ENCODE results near the gene GMPS.

The GMPS gene

GRCh38 chr3:155908086-155908485 is 37.6 kb downstream of the GMPS start:
- Histone ChIP-seq H3K27ac (ENCODE audit: low read depth, low read length) (no peak overlapping the region), H3K4me1 (ENCODE audit: control insufficient read depth, insufficient read depth, low read length) (no peaks in the 10 kb centered on the region), H3K9ac (ENCODE audit: low read depth, low read length) (no peak overlapping the region), H3K36me3 (ENCODE audit: control insufficient read depth, insufficient read depth, low read length) (peaks cover 93% of the 10 kb centered on the region), H3K27me3 (ENCODE audit: control insufficient read depth, insufficient read depth, low read length) (no peaks in the 10 kb centered on the region), H3K9me3 (ENCODE audit: control insufficient read depth, insufficient read depth, low read length) (no peaks in the 10 kb centered on the region), H3K4me3 (ENCODE audit: low read depth, low read length) (no peak overlapping the region)

- no peak overlapping the region for H3K27ac ChIP-seq (ENCODE audit: low read depth, low read length)
- peaks cover 89% of the 10 kb centered on the region for H3K36me3 ChIP-seq (ENCODE audit: control insufficient read depth, insufficient read depth, low read length)
Observed at GRCh38 chr3:155908605-155909004, 38.2 kb downstream of the GMPS start.

GRCh38 chr3:155912090-155912489 is 41.6 kb downstream of the GMPS start:
- H3K4me1 ChIP-seq (ENCODE audit: control insufficient read depth, insufficient read depth, low read length) = no peaks in the 10 kb centered on the region
- H3K27ac ChIP-seq (ENCODE audit: low read depth, low read length) = no peak overlapping the region
- H3K9ac ChIP-seq (ENCODE audit: low read depth, low read length) = no peak overlapping the region
- H3K36me3 ChIP-seq (ENCODE audit: control insufficient read depth, insufficient read depth, low read length) = peaks cover 86% of the 10 kb centered on the region
- H3K4me3 ChIP-seq (ENCODE audit: low read depth, low read length) = no peak overlapping the region
- no peaks in the 10 kb centered on the region for H3K27me3 ChIP-seq (ENCODE audit: control insufficient read depth, insufficient read depth, low read length)
- H3K9me3 ChIP-seq (ENCODE audit: control insufficient read depth, insufficient read depth, low read length) = no peaks in the 10 kb centered on the region

More at GRCh38 chr3:155908605-155909004, 38.2 kb downstream of the GMPS start:
- H3K27me3 ChIP-seq (ENCODE audit: control insufficient read depth, insufficient read depth, low read length) = no peaks in the 10 kb centered on the region
- H3K4me1 ChIP-seq (ENCODE audit: control insufficient read depth, insufficient read depth, low read length) = no peaks in the 10 kb centered on the region
- H3K9me3 ChIP-seq (ENCODE audit: control insufficient read depth, insufficient read depth, low read length) = no peaks in the 10 kb centered on the region
- H3K4me3 ChIP-seq (ENCODE audit: low read depth, low read length) = no peak overlapping the region
- no peak overlapping the region for H3K9ac ChIP-seq (ENCODE audit: low read depth, low read length)

GRCh38 chr3:155912579-155913190 is 42.2 kb downstream of the GMPS start:
- H3K4me1 ChIP-seq (ENCODE audit: control insufficient read depth, insufficient read depth, low read length) = no peaks in the 10 kb centered on the region
- peaks cover 86% of the 10 kb centered on the region for H3K36me3 ChIP-seq (ENCODE audit: control insufficient read depth, insufficient read depth, low read length)
- H3K9me3 ChIP-seq (ENCODE audit: control insufficient read depth, insufficient read depth, low read length) = no peaks in the 10 kb centered on the region
- no peaks in the 10 kb centered on the region for H3K27me3 ChIP-seq (ENCODE audit: control insufficient read depth, insufficient read depth, low read length)
- no peak overlapping the region for H3K4me3 ChIP-seq (ENCODE audit: low read depth, low read length)
- H3K27ac ChIP-seq (ENCODE audit: low read depth, low read length) = no peak overlapping the region
- no peak overlapping the region for H3K9ac ChIP-seq (ENCODE audit: low read depth, low read length)

DNA sequence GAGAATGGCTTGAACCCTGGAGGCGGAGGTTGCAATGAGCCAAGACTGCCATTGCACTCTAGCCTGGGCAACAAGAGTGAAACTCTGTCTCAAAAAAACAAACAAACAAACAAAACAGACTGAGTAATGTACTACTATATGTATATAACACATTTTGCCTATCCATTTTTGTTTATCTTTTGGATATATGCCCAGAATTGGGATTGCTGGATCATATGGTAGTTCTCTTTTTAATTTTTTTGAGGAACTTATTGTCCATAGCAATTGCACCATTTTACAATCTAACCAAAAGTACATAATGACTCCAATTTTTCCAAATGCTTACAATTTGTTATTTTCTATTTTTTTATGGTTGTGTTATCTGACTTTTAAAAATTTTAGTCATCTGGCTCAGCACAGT is 47.3 kb downstream of the GMPS start:
- Histone ChIP-seq H3K27me3 (ENCODE audit: control insufficient read depth, insufficient read depth, low read length) (no peaks in the 10 kb centered on the region), H3K9ac (ENCODE audit: low read depth, low read length) (no peak overlapping the region), H3K4me3 (ENCODE audit: low read depth, low read length) (no peak overlapping the region), H3K4me1 (ENCODE audit: control insufficient read depth, insufficient read depth, low read length) (no peaks in the 10 kb centered on the region), H3K27ac (ENCODE audit: low read depth, low read length) (no peak overlapping the region), H3K9me3 (ENCODE audit: control insufficient read depth, insufficient read depth, low read length) (no peaks in the 10 kb centered on the region), H3K36me3 (ENCODE audit: control insufficient read depth, insufficient read depth, low read length) (peaks cover 86% of the 10 kb centered on the region)

- Histone ChIP-seq H3K9ac (ENCODE audit: low read depth, low read length) (no peak overlapping the region), H3K4me3 (ENCODE audit: low read depth, low read length) (no peak overlapping the region), H3K9me3 (ENCODE audit: control insufficient read depth, insufficient read depth, low read length) (no peaks in the 10 kb centered on the region), H3K27ac (ENCODE audit: low read depth, low read length) (no peak overlapping the region), H3K4me1 (ENCODE audit: control insufficient read depth, insufficient read depth, low read length) (no peaks in the 10 kb centered on the region), H3K36me3 (ENCODE audit: control insufficient read depth, insufficient read depth, low read length) (peaks cover 91% of the 10 kb centered on the region), H3K27me3 (ENCODE audit: control insufficient read depth, insufficient read depth, low read length) (no peaks in the 10 kb centered on the region)
Observed at GRCh38 chr3:155919728-155920127, 49.3 kb downstream of the GMPS start.

- no peak overlapping the region for H3K9ac ChIP-seq (ENCODE audit: low read depth, low read length)
- no peaks in the 10 kb centered on the region for H3K9me3 ChIP-seq (ENCODE audit: control insufficient read depth, insufficient read depth, low read length)
- peaks cover 90% of the 10 kb centered on the region for H3K36me3 ChIP-seq (ENCODE audit: control insufficient read depth, insufficient read depth, low read length)
- no peaks in the 10 kb centered on the region for H3K27me3 ChIP-seq (ENCODE audit: control insufficient read depth, insufficient read depth, low read length)
- H3K4me3 ChIP-seq (ENCODE audit: low read depth, low read length) = no peak overlapping the region
- no peaks in the 10 kb centered on the region for H3K4me1 ChIP-seq (ENCODE audit: control insufficient read depth, insufficient read depth, low read length)
- no peak overlapping the region for H3K27ac ChIP-seq (ENCODE audit: low read depth, low read length)
Observed at GRCh38 chr3:155921486-155921885, 51.0 kb downstream of the GMPS start.

DNA sequence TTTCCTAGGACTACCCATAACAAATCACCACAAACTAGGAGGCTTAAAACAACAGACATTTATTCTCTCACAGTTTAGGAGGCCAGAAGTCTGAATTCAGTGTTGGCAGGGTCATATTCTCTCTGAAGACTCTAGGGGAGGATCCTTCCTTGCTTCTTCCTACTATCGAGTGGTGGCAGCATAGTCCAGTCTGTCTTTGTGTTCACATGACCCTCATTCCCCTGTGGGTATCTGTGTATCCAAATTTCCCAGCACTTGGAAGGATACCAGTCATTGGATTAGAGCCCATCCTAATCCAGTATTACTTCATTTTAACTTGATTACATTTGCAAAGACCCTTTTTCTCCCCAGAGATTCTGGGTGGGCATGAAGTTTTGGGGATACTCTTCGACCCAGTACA is 63.8 kb downstream of the GMPS start:
- Histone ChIP-seq H3K4me3 (ENCODE audit: low read depth, low read length) (no peak overlapping the region), H3K27me3 (ENCODE audit: control insufficient read depth, insufficient read depth, low read length) (no peaks in the 10 kb centered on the region), H3K36me3 (ENCODE audit: control insufficient read depth, insufficient read depth, low read length) (peaks cover 78% of the 10 kb centered on the region), H3K27ac (ENCODE audit: low read depth, low read length) (no peak overlapping the region), H3K4me1 (ENCODE audit: control insufficient read depth, insufficient read depth, low read length) (no peaks in the 10 kb centered on the region), H3K9ac (ENCODE audit: low read depth, low read length) (no peak overlapping the region), H3K9me3 (ENCODE audit: control insufficient read depth, insufficient read depth, low read length) (no peaks in the 10 kb centered on the region)

GRCh38 chr3:155938409-155938808 is 68.0 kb downstream of the GMPS start:
- H3K36me3 ChIP-seq (ENCODE audit: control insufficient read depth, insufficient read depth, low read length) = peaks cover 73% of the 10 kb centered on the region
- H3K4me1 ChIP-seq (ENCODE audit: control insufficient read depth, insufficient read depth, low read length) = no peaks in the 10 kb centered on the region
- H3K9ac ChIP-seq (ENCODE audit: low read depth, low read length) = no peak overlapping the region
- H3K27ac ChIP-seq (ENCODE audit: low read depth, low read length) = no peak overlapping the region
- H3K4me3 ChIP-seq (ENCODE audit: low read depth, low read length) = no peak overlapping the region
- H3K9me3 ChIP-seq (ENCODE audit: control insufficient read depth, insufficient read depth, low read length) = no peaks in the 10 kb centered on the region
- no peaks in the 10 kb centered on the region for H3K27me3 ChIP-seq (ENCODE audit: control insufficient read depth, insufficient read depth, low read length)

GRCh38 chr3:155941354-155941753 is 70.9 kb downstream of the GMPS start:
- Histone ChIP-seq H3K9ac (ENCODE audit: low read depth, low read length) (no peak overlapping the region), H3K27ac (ENCODE audit: low read depth, low read length) (no peak overlapping the region), H3K36me3 (ENCODE audit: control insufficient read depth, insufficient read depth, low read length) (peaks cover 44% of the 10 kb centered on the region), H3K4me1 (ENCODE audit: control insufficient read depth, insufficient read depth, low read length) (no peaks in the 10 kb centered on the region), H3K27me3 (ENCODE audit: control insufficient read depth, insufficient read depth, low read length) (no peaks in the 10 kb centered on the region), H3K4me3 (ENCODE audit: low read depth, low read length) (no peak overlapping the region), H3K9me3 (ENCODE audit: control insufficient read depth, insufficient read depth, low read length) (no peaks in the 10 kb centered on the region)

DNA sequence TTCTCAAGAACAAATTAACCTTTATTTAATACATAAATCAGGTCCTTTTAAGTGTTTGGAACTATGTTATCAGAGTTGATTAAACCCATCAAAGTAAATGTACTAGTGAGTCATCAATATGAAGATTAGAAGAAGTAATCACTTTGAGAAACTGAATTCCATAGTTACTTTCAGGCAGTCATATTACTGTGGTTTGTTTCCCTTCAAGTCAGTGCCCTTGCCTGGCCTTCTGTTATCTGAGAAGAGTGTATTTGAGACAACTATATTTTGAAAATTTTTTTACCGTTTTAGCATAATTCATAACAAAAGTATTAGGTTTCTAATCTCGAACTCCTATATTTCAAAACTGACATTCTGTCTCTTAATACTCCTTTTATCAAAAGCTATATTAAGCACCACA is 73.6 kb downstream of the GMPS start:
- H3K27me3 ChIP-seq (ENCODE audit: control insufficient read depth, insufficient read depth, low read length) = no peaks in the 10 kb centered on the region
- H3K4me3 ChIP-seq (ENCODE audit: low read depth, low read length) = no peak overlapping the region
- no peaks in the 10 kb centered on the region for H3K9me3 ChIP-seq (ENCODE audit: control insufficient read depth, insufficient read depth, low read length)
- no peak overlapping the region for H3K27ac ChIP-seq (ENCODE audit: low read depth, low read length)
- H3K9ac ChIP-seq (ENCODE audit: low read depth, low read length) = no peak overlapping the region
- no peaks in the 10 kb centered on the region for H3K4me1 ChIP-seq (ENCODE audit: control insufficient read depth, insufficient read depth, low read length)
- H3K36me3 ChIP-seq (ENCODE audit: control insufficient read depth, insufficient read depth, low read length) = peaks cover 17% of the 10 kb centered on the region

- no peaks in the 10 kb centered on the region for H3K9me3 ChIP-seq (ENCODE audit: control insufficient read depth, insufficient read depth, low read length)
- H3K27ac ChIP-seq (ENCODE audit: low read depth, low read length) = no peak overlapping the region
- no peaks in the 10 kb centered on the region for H3K27me3 ChIP-seq (ENCODE audit: control insufficient read depth, insufficient read depth, low read length)
- H3K4me3 ChIP-seq (ENCODE audit: low read depth, low read length) = no peak overlapping the region
- H3K4me1 ChIP-seq (ENCODE audit: control insufficient read depth, insufficient read depth, low read length) = peaks cover 13% of the 10 kb centered on the region
- H3K36me3 ChIP-seq (ENCODE audit: control insufficient read depth, insufficient read depth, low read length) = no peaks in the 10 kb centered on the region
- no peak overlapping the region for H3K9ac ChIP-seq (ENCODE audit: low read depth, low read length)
Observed at GRCh38 chr3:155946178-155946577, 75.7 kb downstream of the GMPS start.
